Cerebellar cortex (tissue), 1 donor: ENCODE results near the gene ABCC2.
"Not testable (repeated sequence)": the region's sequence is repeated elsewhere in the genome, so short reads cannot be mapped to it uniquely, and the experiment has no call there.

Experiments used
- DNase-seq: peaks from one replicate; pipeline ENCODE4 v3.0.0-alpha.2; 2015; ENCODE audit warnings: low spot score

Gene ABCC2

GRCh38 chr10:99782447-99783286 lies at the start of gene ABCC2:
Gene ABCC2 (plus strand): TSS chr10:99782640. CDS start chr10:99782845, 205 bp downstream.
- no peak for DNase-seq

GRCh38 chr10:99733366-99733765 lies 49.1 kb upstream of the ABCC2 start:
- no peak for DNase-seq

GRCh38 chr10:99734111-99734510 lies 48.3 kb upstream of the ABCC2 start:
- not testable (repeated sequence) for DNase-seq

- DNase-seq, result no peak
Observed at GRCh38 chr10:99740260-99740659, 42.2 kb upstream of the ABCC2 start.

GRCh38 chr10:99740933-99741559 lies 41.4 kb upstream of the ABCC2 start:
- DNase-seq, result no peak

GRCh38 chr10:99742254-99742653 lies 40.2 kb upstream of the ABCC2 start:
- no peak for DNase-seq

GRCh38 chr10:99742701-99743100 lies 39.7 kb upstream of the ABCC2 start:
- no peak for DNase-seq

- no peak for DNase-seq
Observed at GRCh38 chr10:99743841-99744240, 38.6 kb upstream of the ABCC2 start.

- DNase-seq, result not testable (repeated sequence)
Observed at GRCh38 chr10:99746166-99746565, 36.3 kb upstream of the ABCC2 start.

GRCh38 chr10:99748823-99749451 lies 33.5 kb upstream of the ABCC2 start:
- no peak for DNase-seq

- DNase-seq, result no peak
Observed at GRCh38 chr10:99750641-99751040, 31.8 kb upstream of the ABCC2 start.

- no peak for DNase-seq
Observed at GRCh38 chr10:99754670-99755069, 27.8 kb upstream of the ABCC2 start.

GRCh38 chr10:99756159-99756558 lies 26.3 kb upstream of the ABCC2 start:
- DNase-seq, result no peak

- no peak for DNase-seq
Observed at GRCh38 chr10:99758211-99758891, 24.1 kb upstream of the ABCC2 start.

- no peak for DNase-seq
Observed at GRCh38 chr10:99760321-99760720, 22.1 kb upstream of the ABCC2 start.

- no peak for DNase-seq
Observed at GRCh38 chr10:99761365-99761764, 21.1 kb upstream of the ABCC2 start.

GRCh38 chr10:99765672-99766301 lies 16.7 kb upstream of the ABCC2 start:
- DNase-seq, result no peak

GRCh38 chr10:99766302-99766681 lies 16.1 kb upstream of the ABCC2 start:
- no peak for DNase-seq

GRCh38 chr10:99767901-99768300 lies 14.5 kb upstream of the ABCC2 start:
- DNase-seq, result no peak

- DNase-seq, result no peak
Observed at GRCh38 chr10:99768556-99768955, 13.9 kb upstream of the ABCC2 start.

GRCh38 chr10:99769706-99770105 lies 12.7 kb upstream of the ABCC2 start:
- DNase-seq, result no peak
